ENCODE results near the gene TMEM106A. TPM values are rescaled to one million over a fixed set of nuclear protein-coding genes. Genes with fewer than 3 reads are reported as not detected.
"Not testable (repeated sequence)": the region's sequence is repeated elsewhere in the genome, so short reads cannot be mapped to it uniquely, and the experiment has no call there.

The TMEM106A gene
- total and polyA plus RNA-seq, 8 donors, result 0.85 to 82.3 (median 4.0) TPM; not detected in 1

- 4 to 33% (median 7%) methylated on average over 10 to 19 of the region's 23 CpGs for WGBS, 5 donors
- H3K36me3 ChIP-seq; H3K9me3 ChIP-seq; H3K4me1 ChIP-seq; intact Hi-C loops (cut with DNase I; ENCODE audit: low total_unique reads); DNase-seq; H3K27me3 ChIP-seq: not testable (repeated sequence)
- Histone ChIP-seq H3K27ac (peak overlapping the region in 3 of 5 donors; percentile 72 to 76 (median 73)), H3K4me3 (peak overlapping the region in 3 of 4 donors; percentile 24 to 32 (median 26))
- peak in 1 of 3 donors; percentile 21 for TF ChIP-seq POLR2AphosphoS5 (IDR thresholded peaks at IDR 0.05)
Observed at GRCh38 chr17:43246456-43246855, 34.8 kb downstream of the TMEM106A start.

Small RNAs within 50 kb of the gene (small RNA-seq; reads per million reads assigned to genes)
- gene AC060780.2, result 0 to 0.15 (median 0) reads per million in 4 donors
- 0 reads per million in 4 donors for gene AC060780.3
- 0 reads per million in 4 donors for gene RF00004
- gene RNU2-1, result 0 reads per million in 4 donors

Other genes with a start within 250 kb of the TMEM106A start
- gene AARSD1, start 247.4 kb upstream of the TMEM106A start, total RNA-seq, result 10 to 100 TPM in 4 of 5 donors, 1 to 10 TPM in 1; 6.4 to 64.0 (median 26.8) TPM
- 10 to 100 TPM; 37.7 to 61.2 (median 56.7) TPM for gene AARSD1, start 247.4 kb upstream of the TMEM106A start, polyA plus RNA-seq
- 1 to 10 TPM in 3 of 5 donors, not detected in 2; 3.6 to 9.8 (median 8.3) TPM for gene PTGES3L, start 231.8 kb upstream of the TMEM106A start, total RNA-seq
- gene PTGES3L, start 231.8 kb upstream of the TMEM106A start, polyA plus RNA-seq, result 1 to 10 TPM in 2 of 3 donors, not detected in 1; 1.3 to 2.9 TPM
- gene RUNDC1, start 231.3 kb upstream of the TMEM106A start, total RNA-seq, result 10 to 100 TPM; 12.9 to 51.6 (median 15.2) TPM
- gene RUNDC1, start 231.3 kb upstream of the TMEM106A start, polyA plus RNA-seq, result 1 to 10 TPM; 5.8 to 7.1 (median 6.6) TPM
- gene RPL27, start 213.5 kb upstream of the TMEM106A start, total RNA-seq, result 1,000 to 10,000 TPM in 3 of 5 donors, 100 to 1,000 TPM in 2; 251 to 1,639 (median 1,099) TPM
- 1,000 to 10,000 TPM; 2,693 to 4,199 (median 4,058) TPM for gene RPL27, start 213.5 kb upstream of the TMEM106A start, polyA plus RNA-seq
- 100 to 1,000 TPM in 1 of 5 donors, 10 to 100 TPM in 2, 1 to 10 TPM in 2; 4.0 to 145 (median 19.5) TPM for gene IFI35, start 205.1 kb upstream of the TMEM106A start, total RNA-seq
- 10 to 100 TPM; 37.6 to 53.0 (median 46.4) TPM for gene IFI35, start 205.1 kb upstream of the TMEM106A start, polyA plus RNA-seq
- gene VAT1, start 189.5 kb upstream of the TMEM106A start, total RNA-seq, result 10 to 100 TPM in 4 of 5 donors, 1 to 10 TPM in 1; 8.2 to 71.7 (median 55.8) TPM
- gene VAT1, start 189.5 kb upstream of the TMEM106A start, polyA plus RNA-seq, result 10 to 100 TPM; 26.5 to 73.6 (median 65.7) TPM
- 1 to 10 TPM in 3 of 5 donors, under 1 TPM in 1, not detected in 1; 0.37 to 5.8 (median 2.1) TPM for gene RND2, start 186.6 kb upstream of the TMEM106A start, total RNA-seq
- gene RND2, start 186.6 kb upstream of the TMEM106A start, polyA plus RNA-seq, result 1 to 10 TPM in 2 of 3 donors, under 1 TPM in 1; 0.50 to 1.2 (median 1.2) TPM
- gene BRCA1, start 86.5 kb upstream of the TMEM106A start, total RNA-seq, result 10 to 100 TPM; 13.0 to 47.5 (median 25.8) TPM
- gene BRCA1, start 86.5 kb upstream of the TMEM106A start, polyA plus RNA-seq, result 1 to 10 TPM; 2.0 to 2.3 (median 2.1) TPM
- gene NBR1, start 40.7 kb upstream of the TMEM106A start, total RNA-seq, result 100 to 1,000 TPM in 1 of 5 donors, 10 to 100 TPM in 4; 29.0 to 107 (median 46.7) TPM
- 10 to 100 TPM; 25.4 to 42.5 (median 30.4) TPM for gene NBR1, start 40.7 kb upstream of the TMEM106A start, polyA plus RNA-seq
- gene CCDC200, start 16.7 kb downstream of the TMEM106A start, total RNA-seq, result under 1 TPM in 1 of 5 donors, not detected in 4; 0.55 TPM
- gene CCDC200, start 16.7 kb downstream of the TMEM106A start, polyA plus RNA-seq, result not detected
- gene RNU2-1, start 22.1 kb downstream of the TMEM106A start, total RNA-seq, result not detected
- not detected for gene RNU2-1, start 22.1 kb downstream of the TMEM106A start, polyA plus RNA-seq
- gene ARL4D, start 187.1 kb downstream of the TMEM106A start, total RNA-seq, result 10 to 100 TPM in 2 of 5 donors, 1 to 10 TPM in 2, not detected in 1; 2.3 to 12.1 (median 10.5) TPM
- 10 to 100 TPM in 1 of 3 donors, 1 to 10 TPM in 2; 4.9 to 60.7 (median 6.9) TPM for gene ARL4D, start 187.1 kb downstream of the TMEM106A start, polyA plus RNA-seq

All from stomach (tissue), 9 donors.